HL-60 (cell line): Measurements from ENCODE around the gene P2RX3.

ENCODE experiments used
- POLR2AphosphoS5 ChIP-seq: IDR thresholded peaks from 2 replicates; pipeline ENCODE4 v1.6.1; 2012; ENCODE audit warnings: low read depth
- TF ChIP-seq, protein P1 (sequence below): IDR thresholded peaks from one replicate; pipeline ENCODE4 v1.5.1; 2011; ENCODE audit warnings: low read length, control low read depth, inconsistent platforms; ENCODE audit not compliant: insufficient read depth

DNA sequence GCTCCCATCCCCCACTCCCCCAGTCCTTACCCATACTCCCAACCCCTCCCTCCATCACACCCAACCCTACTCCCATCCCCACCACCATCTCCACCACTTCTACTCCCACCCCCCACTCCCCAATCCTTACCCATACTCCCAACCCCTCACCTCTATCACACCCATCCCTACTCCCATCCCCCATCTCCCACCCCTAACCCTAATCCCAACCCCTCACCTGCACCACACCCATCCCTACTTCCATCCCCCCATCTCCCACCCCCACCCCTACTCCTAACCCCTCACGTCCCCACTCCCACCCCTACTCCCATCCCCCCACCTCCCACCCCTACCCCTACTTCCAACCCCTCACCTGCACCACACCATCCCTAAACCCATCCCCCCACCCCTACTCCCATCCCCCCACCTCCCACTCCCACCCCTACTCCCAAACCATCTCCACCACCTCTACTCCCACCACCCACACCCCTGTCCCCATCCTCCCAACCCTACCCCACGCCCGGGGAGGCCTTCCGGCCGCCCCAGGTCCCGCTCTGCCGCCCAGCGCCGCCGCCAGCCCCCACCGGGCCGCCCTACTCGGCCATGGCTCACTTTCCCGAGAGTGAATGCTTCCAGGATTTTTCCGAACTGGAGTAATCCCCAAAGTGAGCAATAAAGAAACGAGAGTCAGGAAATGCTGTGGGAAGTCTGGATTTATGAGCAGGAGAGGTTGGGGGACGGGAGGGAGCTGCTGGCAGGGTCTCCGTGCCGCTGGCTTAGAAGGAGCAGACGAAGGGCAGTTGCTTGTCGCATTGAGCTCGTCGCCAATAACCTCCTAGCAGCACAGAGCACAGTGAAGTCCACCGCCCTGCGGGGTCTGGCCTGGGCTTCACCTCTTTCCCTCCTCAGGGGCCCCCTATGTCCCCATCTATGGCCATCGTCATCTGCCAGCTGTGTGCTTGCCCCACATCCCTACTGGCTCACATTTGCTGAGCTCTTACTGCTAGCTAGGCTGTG, 38.2 kb downstream of the P2RX3 start:
- TF ChIP-seq, protein P1, sequence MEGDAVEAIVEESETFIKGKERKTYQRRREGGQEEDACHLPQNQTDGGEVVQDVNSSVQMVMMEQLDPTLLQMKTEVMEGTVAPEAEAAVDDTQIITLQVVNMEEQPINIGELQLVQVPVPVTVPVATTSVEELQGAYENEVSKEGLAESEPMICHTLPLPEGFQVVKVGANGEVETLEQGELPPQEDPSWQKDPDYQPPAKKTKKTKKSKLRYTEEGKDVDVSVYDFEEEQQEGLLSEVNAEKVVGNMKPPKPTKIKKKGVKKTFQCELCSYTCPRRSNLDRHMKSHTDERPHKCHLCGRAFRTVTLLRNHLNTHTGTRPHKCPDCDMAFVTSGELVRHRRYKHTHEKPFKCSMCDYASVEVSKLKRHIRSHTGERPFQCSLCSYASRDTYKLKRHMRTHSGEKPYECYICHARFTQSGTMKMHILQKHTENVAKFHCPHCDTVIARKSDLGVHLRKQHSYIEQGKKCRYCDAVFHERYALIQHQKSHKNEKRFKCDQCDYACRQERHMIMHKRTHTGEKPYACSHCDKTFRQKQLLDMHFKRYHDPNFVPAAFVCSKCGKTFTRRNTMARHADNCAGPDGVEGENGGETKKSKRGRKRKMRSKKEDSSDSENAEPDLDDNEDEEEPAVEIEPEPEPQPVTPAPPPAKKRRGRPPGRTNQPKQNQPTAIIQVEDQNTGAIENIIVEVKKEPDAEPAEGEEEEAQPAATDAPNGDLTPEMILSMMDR = no peak
- TF ChIP-seq POLR2AphosphoS5 = no peak
